GM03348 (cell line): ENCODE results near the gene TUBB.
A peak's percentile ranks its signal among the peaks of the same experiment; 100 is the strongest.
"Not testable (repeated sequence)": the region's sequence is repeated elsewhere in the genome, so short reads cannot be mapped to it uniquely, and the experiment has no call there.

Experiments used
- DNase-seq: peaks from one replicate; pipeline ENCODE4 v3.0.0; 2012; ENCODE audit warnings: low spot score

The TUBB gene

GRCh38 chr6:30687659-30688431, 32.3 kb upstream of the TUBB start:
- DNase-seq, result peak; percentile 59

GRCh38 chr6:30688569-30688968, 31.6 kb upstream of the TUBB start:
- DNase-seq, result no peak

DNA sequence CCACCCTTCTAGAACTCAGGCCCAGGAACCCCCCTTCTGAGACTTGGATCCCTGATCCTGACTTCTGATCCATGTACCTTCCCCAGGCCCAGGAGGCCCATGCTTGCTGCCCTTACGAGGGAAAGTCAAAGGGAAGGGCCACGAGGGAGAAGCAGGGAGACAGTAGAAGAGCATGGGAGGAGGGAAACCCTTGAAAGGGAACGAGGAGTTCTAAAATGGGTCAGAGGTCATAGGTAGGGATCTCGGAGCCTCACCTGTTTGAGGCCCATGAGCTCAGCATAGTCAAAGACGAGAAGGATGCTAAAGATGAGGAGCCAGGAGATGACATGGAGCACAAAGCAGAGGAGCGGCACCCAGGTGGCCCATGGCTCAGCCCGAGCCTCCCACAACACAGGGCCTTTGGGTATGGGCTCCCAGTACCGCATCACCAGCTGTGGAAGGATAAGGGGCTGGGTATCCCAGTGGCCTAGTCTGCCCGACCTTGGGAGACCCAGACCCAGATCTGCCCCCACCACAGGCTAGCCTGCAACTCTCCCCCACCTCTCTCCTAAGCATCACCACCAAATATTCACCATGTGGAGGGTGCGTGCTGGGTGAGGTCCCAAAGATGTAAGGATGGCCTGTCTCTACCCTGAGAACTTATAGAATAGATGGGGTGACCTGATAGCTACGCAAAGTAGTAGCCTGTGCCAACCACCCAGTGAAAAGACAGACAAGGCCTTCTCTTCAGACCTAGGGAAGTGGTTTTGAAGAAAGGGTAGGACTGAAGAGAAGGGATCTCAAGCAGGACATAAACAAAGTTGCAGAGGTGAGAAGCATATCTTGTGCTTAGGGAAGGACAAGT, 30.9 kb upstream of the TUBB start:
- no peak for DNase-seq

DNA sequence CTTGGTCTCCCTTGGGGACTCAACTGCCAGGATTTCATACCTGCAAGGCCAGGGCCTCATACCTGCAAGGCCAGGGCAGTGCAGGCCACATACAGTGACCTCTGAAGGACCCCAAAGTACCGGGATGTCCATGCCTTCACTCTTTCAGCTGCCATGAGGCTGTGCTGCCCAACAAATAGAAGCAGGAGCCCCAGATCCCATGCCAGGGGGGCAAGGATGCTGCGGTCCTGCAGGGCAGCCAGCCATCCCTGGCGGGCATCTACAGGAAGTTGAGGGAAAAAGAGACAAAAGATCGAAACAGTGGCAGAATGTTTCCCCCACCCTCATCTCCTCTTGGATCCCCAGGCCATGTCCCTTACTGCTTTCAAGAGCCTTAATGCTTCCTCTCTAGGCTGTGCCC, 30.2 kb upstream of the TUBB start:
- DNase-seq, result no peak

DNA sequence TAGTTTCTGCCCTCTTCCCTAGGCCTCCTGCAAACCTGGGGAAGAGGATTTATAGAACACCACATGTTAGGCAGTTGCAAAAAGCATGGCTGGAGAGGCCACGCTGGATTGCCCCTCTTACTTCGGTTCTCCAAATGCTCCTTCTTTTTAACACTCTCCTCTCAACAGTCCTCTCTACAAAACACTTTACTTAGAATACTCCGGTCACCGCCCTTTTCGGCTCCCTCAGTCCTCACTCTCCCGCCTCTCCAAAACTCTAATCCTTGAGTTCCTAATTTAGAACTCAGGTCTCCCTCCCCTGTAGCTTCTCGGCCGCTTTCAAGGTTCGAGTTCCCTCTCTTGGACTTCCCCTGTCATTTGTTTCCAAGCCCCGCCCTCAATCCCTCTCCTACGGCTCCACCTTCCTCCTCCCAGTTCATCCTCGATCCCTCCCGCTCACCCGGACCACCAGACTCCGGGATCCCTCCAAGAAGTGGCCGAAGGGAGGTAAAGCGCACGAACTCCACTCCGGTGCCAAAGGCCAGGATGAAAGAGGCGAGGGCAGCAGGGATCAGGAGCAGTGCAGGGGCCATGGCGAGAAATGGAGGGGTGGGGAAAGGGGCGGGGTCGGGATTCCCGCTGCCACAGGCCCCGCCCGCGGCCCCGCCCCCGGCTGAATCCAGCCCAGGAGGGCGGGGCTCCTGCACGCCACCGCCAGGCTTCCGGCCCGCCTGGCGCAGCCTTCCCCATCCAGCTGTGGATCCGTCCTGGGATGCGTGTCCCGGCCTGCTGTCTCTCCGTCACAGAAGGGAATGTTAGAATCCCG, 29.5 kb upstream of the TUBB start, which contains the start of gene NRM:
Gene NRM, minus strand, starts transcription at position 582 of the 805 bp plus-strand sequence. Its CDS starts 10 bp downstream, at position 572.
- peak; percentile 94 for DNase-seq

DNA sequence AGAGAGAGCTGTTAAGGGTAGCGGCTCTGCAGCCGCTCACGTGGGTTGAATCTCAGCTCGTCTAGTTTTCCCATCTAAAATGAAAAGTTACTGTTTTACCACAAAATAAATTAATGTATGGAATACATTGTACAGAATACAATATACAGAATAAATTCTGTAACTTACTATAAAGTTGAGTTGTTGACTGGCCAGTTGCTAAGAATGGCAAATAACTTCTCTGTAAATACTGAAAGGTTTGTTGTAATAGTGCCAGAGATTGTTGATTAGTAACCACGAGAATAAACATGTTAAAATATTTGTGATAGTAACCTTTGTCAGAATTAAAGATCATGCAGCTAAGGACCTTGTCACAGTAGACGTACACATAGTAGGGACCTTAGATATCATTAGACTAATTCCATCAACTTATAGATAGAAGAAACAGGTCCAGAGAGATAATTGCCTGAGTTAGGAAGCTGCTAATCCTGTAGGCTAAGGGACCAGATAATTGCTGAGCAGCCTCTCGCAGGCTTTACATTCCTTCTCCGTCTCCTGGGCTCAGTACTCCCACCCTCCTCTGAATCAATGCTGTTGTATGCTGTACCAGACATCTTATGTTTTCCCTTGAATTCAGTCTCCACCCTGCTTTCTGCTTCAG, 28.8 kb upstream of the TUBB start:
- no peak for DNase-seq

GRCh38 chr6:30696432-30696831, 23.7 kb upstream of the TUBB start:
- DNase-seq, result no peak

DNA sequence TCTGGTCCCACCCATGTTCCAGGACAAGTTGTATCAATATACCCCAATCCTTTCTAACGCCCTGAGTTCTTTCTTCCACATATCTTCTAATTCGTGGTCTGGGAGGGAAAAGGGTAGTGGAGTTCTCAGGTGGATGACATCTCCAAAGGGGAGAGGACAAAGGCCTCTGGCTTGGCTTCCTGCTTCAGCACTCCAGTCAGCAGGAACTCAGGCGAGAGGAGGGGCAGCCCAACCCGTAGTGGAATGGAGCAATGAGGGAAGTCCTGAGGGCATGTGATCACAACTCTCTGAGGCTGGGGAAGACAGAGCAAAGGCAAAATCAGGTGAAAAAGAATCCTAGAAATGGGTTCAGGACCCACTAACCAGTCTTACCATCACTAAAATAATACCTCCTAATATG, 19.8 kb upstream of the TUBB start:
- DNase-seq, result no peak

DNA sequence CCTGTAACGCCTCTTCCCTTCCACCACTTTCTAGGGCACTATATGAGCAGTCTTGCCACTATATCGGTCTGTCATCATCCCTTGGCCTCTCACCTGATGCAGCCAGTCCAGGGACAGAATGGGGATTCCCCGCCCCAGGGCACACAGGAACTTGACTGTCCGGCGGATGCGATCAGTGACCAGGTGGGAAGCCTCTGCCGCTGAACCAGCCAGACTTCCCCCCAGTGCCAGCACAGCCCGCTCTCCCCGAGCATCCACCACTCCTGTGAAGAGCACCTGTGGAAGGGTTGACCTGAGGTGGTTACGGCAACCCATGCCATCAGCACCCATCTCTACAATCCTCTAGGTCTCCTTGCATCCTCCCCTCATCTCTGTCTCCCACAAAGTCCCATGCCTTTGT, 17.1 kb upstream of the TUBB start:
- DNase-seq, result no peak

DNA sequence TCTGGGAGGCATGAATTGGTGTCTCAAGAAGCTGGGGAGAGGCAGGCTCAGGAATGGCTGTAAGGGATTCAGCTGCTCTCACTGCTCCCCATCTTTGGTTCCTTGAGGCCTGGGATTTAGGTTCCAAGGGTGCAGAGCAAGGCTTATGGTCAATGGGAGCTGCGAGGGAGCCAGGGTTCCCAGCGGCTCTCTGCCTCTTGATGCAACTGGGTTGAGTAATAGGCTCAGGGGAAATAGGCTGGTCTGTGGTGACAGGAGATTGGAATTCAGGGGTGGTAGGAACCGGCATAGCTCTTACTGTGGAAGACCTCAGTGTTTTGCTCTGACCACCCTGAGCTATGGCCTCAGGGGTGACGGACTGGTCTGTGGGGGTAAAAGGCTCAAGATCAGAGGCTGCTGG, 16.3 kb upstream of the TUBB start:
- DNase-seq, result no peak

- no peak for DNase-seq
Observed at GRCh38 chr6:30705620-30706019, 14.5 kb upstream of the TUBB start.

GRCh38 chr6:30707281-30707850, 12.8 kb upstream of the TUBB start:
- DNase-seq, result no peak

- DNase-seq, result no peak
Observed at GRCh38 chr6:30709101-30709868, 10.9 kb upstream of the TUBB start.

GRCh38 chr6:30711758-30712380, 8.3 kb upstream of the TUBB start:
- DNase-seq, result no peak

- no peak for DNase-seq
Observed at GRCh38 chr6:30712441-30712945, 7.7 kb upstream of the TUBB start.

- no peak for DNase-seq
Observed at GRCh38 chr6:30714263-30714662, 5.9 kb upstream of the TUBB start.

DNA sequence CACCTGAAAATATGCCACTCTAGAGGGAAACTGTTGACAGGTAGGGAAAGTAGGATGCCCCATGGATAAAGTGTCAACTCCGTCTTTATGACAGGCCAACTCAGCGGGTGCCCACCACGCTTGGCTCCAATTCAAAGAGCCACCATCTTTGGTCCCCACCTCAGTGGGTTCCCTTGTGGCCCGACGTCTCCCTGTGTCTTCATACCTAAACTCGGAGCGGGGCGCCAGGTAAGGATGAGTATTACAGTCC, 3.3 kb upstream of the TUBB start:
- no peak for DNase-seq

- peak; percentile 96 for DNase-seq
Observed at GRCh38 chr6:30717129-30717844, 2.9 kb upstream of the TUBB start, which contains the start of gene MDC1. MDC1 (minus strand) TSS chr6:30717281; CDS start chr6:30715175, 2,106 bp downstream.

DNA sequence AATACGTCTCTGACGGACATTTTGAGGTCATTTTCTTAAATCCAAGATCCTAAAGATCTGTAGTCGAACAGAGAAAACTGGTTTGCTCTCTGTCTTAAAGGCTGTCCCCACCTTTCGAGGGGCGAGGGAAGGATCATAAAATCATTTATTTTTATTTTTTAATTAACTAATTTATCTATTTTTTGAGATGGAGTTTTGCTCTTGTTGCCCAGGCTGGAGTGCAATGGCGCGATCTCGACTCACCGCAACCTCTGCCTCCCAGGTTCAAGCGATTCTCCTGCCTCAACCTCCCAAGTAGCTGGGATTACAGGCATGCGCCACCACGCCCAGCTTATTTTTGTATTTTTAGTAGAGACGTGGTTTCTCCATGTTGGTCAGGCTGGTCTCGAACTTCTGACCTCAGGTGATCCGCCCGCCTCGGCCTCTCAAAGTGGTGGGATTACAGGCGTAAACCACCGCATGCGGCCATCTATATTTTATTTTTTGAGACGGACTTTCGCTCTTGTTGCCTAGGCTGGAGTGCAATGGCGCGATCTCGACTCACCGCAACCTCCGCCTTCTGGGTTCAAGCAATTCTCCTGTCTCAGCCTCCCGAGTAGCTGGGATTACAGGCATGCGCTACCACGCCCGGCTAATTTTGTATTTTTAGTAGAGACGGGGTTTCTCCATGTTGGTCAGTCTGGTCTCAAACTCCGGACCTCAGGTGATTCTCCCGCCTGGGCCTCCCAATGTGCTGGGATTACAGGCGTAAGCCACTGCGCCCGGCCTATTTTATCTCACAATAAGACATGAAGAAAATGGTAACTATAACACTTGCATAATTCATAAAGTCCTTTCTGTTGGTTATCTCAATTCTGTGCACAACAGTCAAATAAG, 2.1 kb upstream of the TUBB start:
- not testable (repeated sequence) for DNase-seq
